ENCODE data around the gene FAM149A.

GRCh38 chr4:186201535-186202230 lies 97.2 kb downstream of the FAM149A start:
- TF ChIP-seq CTCF (IDR thresholded peaks at IDR 0.05) (peak; percentile 18 to 59 (median 46)), POLR2AphosphoS5 (IDR thresholded peaks at IDR 0.05) (no peak), POLR2A (IDR thresholded peaks at IDR 0.05) (no peak)
